Keratinocyte (primary cell): ENCODE measurements around the gene SCNN1B. TPM values are rescaled to one million over a fixed set of nuclear protein-coding genes. Genes with fewer than 3 reads are reported as not detected.

Source experiments
- DNase-seq: peaks from one replicate; pipeline ENCODE4 v3.0.0-alpha.2; 2011; ENCODE audit warnings: low read depth, missing footprints, low spot score
- FAIRE-seq: peaks from 2 replicates; lab custom pipeline; 2011; peaks lifted over from hg19 to GRCh38; lab: Jason Lieb, UNC
- H2AFZ ChIP-seq: 2 replicates; pipeline ENCODE4 v1.6.0; 2012; ENCODE audit warnings: low read length, control low read depth, inconsistent platforms; ENCODE audit not compliant: control insufficient read depth
- H3K27ac ChIP-seq: 2 replicates; pipeline ENCODE4 v1.5.1; 2011; ENCODE audit warnings: low read length; ENCODE audit not compliant: control insufficient read depth, insufficient read depth
- H3K27me3 ChIP-seq: 3 replicates; pipeline ENCODE4 v1.6.0; 2011; ENCODE audit warnings: low read length; ENCODE audit not compliant: control insufficient read depth, insufficient read depth; ENCODE audit errors: extremely low read depth
- H3K36me3 ChIP-seq, 2 experiments: 2 replicates in 1 of 2; 3 replicates in 1 of 2; pipeline ENCODE4 v1.5.1; 2011; ENCODE audit warnings: low read length in 2 of 2, mild to moderate bottlenecking in 1 of 2; ENCODE audit not compliant: control insufficient read depth in 2 of 2, insufficient read depth in 2 of 2; ENCODE audit errors: extremely low read depth in 1 of 2
- H3K4me1 ChIP-seq: 3 replicates; pipeline ENCODE4 v1.5.1; 2011; ENCODE audit warnings: low read length; ENCODE audit not compliant: control insufficient read depth, insufficient read depth; ENCODE audit errors: extremely low read depth
- H3K4me2 ChIP-seq: 3 replicates; pipeline ENCODE4 v1.6.0; 2011; ENCODE audit warnings: low read depth, low read length; ENCODE audit not compliant: control insufficient read depth, insufficient read depth; ENCODE audit errors: extremely low read depth
- H3K4me3 ChIP-seq, 3 experiments: fragments of 200-600 bp in 1 of 3; sonication (generic) in 1 of 3; 2 replicates in 2 of 3; 3 replicates in 1 of 3; pipeline ENCODE4 v1.5.1; 2011 to 2016; ENCODE audit warnings: low read length in 3 of 3, mild to moderate bottlenecking in 3 of 3, control low read depth in 2 of 3, inconsistent platforms in 1 of 3, low read depth in 1 of 3, mixed read lengths in 1 of 3, mixed run types in 1 of 3, moderate library complexity in 1 of 3; ENCODE audit not compliant: control insufficient read depth in 2 of 3, insufficient read depth in 2 of 3; ENCODE audit errors: extremely low read depth in 1 of 3
- H3K79me2 ChIP-seq: 2 replicates; pipeline ENCODE4 v1.6.0; 2012; ENCODE audit warnings: low read length; ENCODE audit not compliant: control insufficient read depth, insufficient read depth
- H3K9ac ChIP-seq: 3 replicates; pipeline ENCODE4 v1.6.0; 2011; ENCODE audit warnings: low read length; ENCODE audit not compliant: control insufficient read depth, insufficient read depth; ENCODE audit errors: extremely low read depth
- H3K9me1 ChIP-seq: 3 replicates; pipeline ENCODE4 v1.6.0; 2011; ENCODE audit warnings: low read length; ENCODE audit not compliant: control insufficient read depth, insufficient read depth; ENCODE audit errors: extremely low read depth
- H3K9me3 ChIP-seq: 2 replicates; pipeline ENCODE4 v1.5.1; 2012; ENCODE audit warnings: low read depth, low read length; ENCODE audit not compliant: control insufficient read depth
- H4K20me1 ChIP-seq: 3 replicates; pipeline ENCODE4 v1.6.0; 2011; ENCODE audit warnings: low read length; ENCODE audit not compliant: control insufficient read depth, insufficient read depth; ENCODE audit errors: extremely low read depth
- CTCF ChIP-seq, 3 experiments: IDR thresholded peaks in 1 of 3; conservative IDR thresholded peaks in 1 of 3; optimal IDR thresholded peaks in 1 of 3; 2 replicates in 2 of 3; 3 replicates in 1 of 3; pipeline versions ENCODE3 to v1.5.1; 2011; ENCODE audit warnings: low read length in 3 of 3, mild to moderate bottlenecking in 3 of 3, moderate library complexity in 2 of 3, control low read depth in 1 of 3, inconsistent platforms in 1 of 3; ENCODE audit not compliant: insufficient read depth in 2 of 3; ENCODE audit errors: extremely low read depth in 1 of 3
- EZH2 ChIP-seq: IDR thresholded peaks from one replicate; pipeline ENCODE4 v1.6.1; 2012; ENCODE audit warnings: inconsistent platforms, mild to moderate bottlenecking, low read length, moderate library complexity
- dilution Hi-C: fragments of 300-500 bp; cut with MboI; formaldehyde crosslinking; loops from one replicate; pipeline ENCODE4 v1.7.0; 2020; ENCODE audit warnings: low sequenced_read_pairs; ENCODE audit not compliant: extremely low pct_ligation_motif_present
- polyA plus RNA-seq, 5 experiments: library from polyadenylated mRNA; depleted of rRNA in 3 of 5; stranded (reverse) in 3 of 5; stranded (forward) in 1 of 5; unstranded in 1 of 5; fragments of >200 nt; gene quantifications; 1 replicate in 1 of 5; 2 replicates in 3 of 5; 3 replicates in 1 of 5; pipeline versions ENCODE4 v1.2.1 to v1.2.3, GENCODE V29; 2011 to 2012; ENCODE audit warnings: missing spikeins in 2 of 5, low read depth in 1 of 5, low replicate concordance in 1 of 5

SCNN1B gene
- polyA plus RNA-seq, 1 donor (not counting 4 experiments of a cell fraction or from before 2014, with no cell fraction given), result 0.92 TPM

GRCh38 chr16:23304620-23305019 lies 2.5 kb downstream of the SCNN1B start:
- dilution Hi-C loops, result no loop called here

GRCh38 chr16:23306199-23307100 lies 4.3 kb downstream of the SCNN1B start:
- Histone ChIP-seq H3K9me1 (no peaks in the 10 kb centered on the region), H3K4me1 (no peaks in the 10 kb centered on the region), H4K20me1 (no peaks in the 10 kb centered on the region), H3K36me3 (no peaks in the 10 kb centered on the region), H3K27me3 (peaks cover 32% of the 10 kb centered on the region), H3K9me3 (no peaks in the 10 kb centered on the region), H3K79me2 (no peaks in the 10 kb centered on the region), H2AFZ (no peak overlapping the region), H3K4me2 (no peak overlapping the region), H3K9ac (no peak overlapping the region), H3K4me3 (no peak overlapping the region), H3K27ac (no peak overlapping the region)
- dilution Hi-C loops, result no loop called here
- TF ChIP-seq CTCF (optimal IDR thresholded peaks at IDR 0.05 in 1 of 3, IDR thresholded peaks at IDR 0.05 in 1 of 3, conservative IDR thresholded peaks at IDR 0.05 in 1 of 3; ENCODE audit: extremely low read depth in 1 of 3, insufficient read depth in 2 of 3, low read length in 3 of 3) (no peak), EZH2 (no peak)
- FAIRE-seq, result no peak
- DNase-seq, result no peak

More at GRCh38 chr16:23304620-23305019, 2.5 kb downstream of the SCNN1B start:
- Histone ChIP-seq H3K36me3 (no peaks in the 10 kb centered on the region), H3K4me3 (no peak overlapping the region), H3K4me2 (no peak overlapping the region), H3K27ac (no peak overlapping the region), H3K9me1 (no peaks in the 10 kb centered on the region), H3K9me3 (no peaks in the 10 kb centered on the region), H3K4me1 (no peaks in the 10 kb centered on the region), H2AFZ (no peak overlapping the region), H4K20me1 (no peaks in the 10 kb centered on the region), H3K27me3 (peaks cover 33% of the 10 kb centered on the region), H3K79me2 (no peaks in the 10 kb centered on the region), H3K9ac (no peak overlapping the region)
- FAIRE-seq (no peak), DNase-seq (no peak)
- TF ChIP-seq EZH2 (no peak), CTCF (optimal IDR thresholded peaks at IDR 0.05 in 1 of 3, IDR thresholded peaks at IDR 0.05 in 1 of 3, conservative IDR thresholded peaks at IDR 0.05 in 1 of 3; ENCODE audit: extremely low read depth in 1 of 3, insufficient read depth in 2 of 3, low read length in 3 of 3) (no peak)
